GM23338 (cell line): Measurements from ENCODE around the gene PASK. TPM values are rescaled to one million over a fixed set of nuclear protein-coding genes. Genes with fewer than 3 reads are reported as not detected.

Experiments
- ATAC-seq: fragments of 200-7000 bp; cut with Tn5 transposase; 3 replicates; pipeline ENCODE4 v1.9.1; 2020
- DNase-seq: peaks from one replicate; pipeline ENCODE4 v3.0.0-alpha.2; 2015; ENCODE audit warnings: low spot score
- H2AFZ ChIP-seq: fragments of 200-600 bp; sonication (generic); 2 replicates; pipeline ENCODE4 v1.8.0; 2016; ENCODE audit warnings: antibody characterized with exemption, mild to moderate bottlenecking, moderate library complexity
- H3F3A ChIP-seq: fragments of 200-600 bp; sonication (generic); replicated peaks from 2 replicates; pipeline ENCODE4 v1.8.0; 2017; ENCODE audit warnings: antibody characterized with exemption, mixed run types, low read depth
- H3K27ac ChIP-seq: fragments of 200-600 bp; sonication (generic); 2 replicates; pipeline ENCODE4 v1.6.1; 2016; ENCODE audit warnings: low read depth
- H3K27me3 ChIP-seq: fragments of 200-600 bp; sonication (generic); 2 replicates; pipeline ENCODE4 v1.8.0; 2016; ENCODE audit warnings: mild to moderate bottlenecking, mixed run types, moderate library complexity; ENCODE audit not compliant: insufficient read depth
- H3K36me3 ChIP-seq: fragments of 200-600 bp; sonication (generic); 2 replicates; pipeline ENCODE4 v1.8.0; 2016; ENCODE audit warnings: mild to moderate bottlenecking; ENCODE audit not compliant: insufficient read depth
- H3K4me1 ChIP-seq: fragments of 200-600 bp; sonication (generic); 2 replicates; pipeline ENCODE4 v1.8.0; 2016; ENCODE audit warnings: mild to moderate bottlenecking, moderate library complexity; ENCODE audit not compliant: insufficient read depth
- H3K4me2 ChIP-seq: fragments of 200-600 bp; sonication (generic); 2 replicates; pipeline ENCODE4 v1.7.1; 2017; ENCODE audit warnings: mixed run types
- H3K4me3 ChIP-seq: fragments of 200-600 bp; sonication (generic); 2 replicates; pipeline ENCODE4 v1.6.1; 2016; ENCODE audit warnings: mixed run types
- H3K79me2 ChIP-seq: fragments of 200-600 bp; sonication (generic); replicated peaks from 2 replicates; pipeline ENCODE4 v1.8.0; 2017; ENCODE audit warnings: mild to moderate bottlenecking; ENCODE audit not compliant: insufficient read depth
- H3K9me2 ChIP-seq: fragments of 200-600 bp; sonication (generic); 2 replicates; pipeline ENCODE4 v1.8.0; 2017; ENCODE audit not compliant: insufficient read depth
- H4K20me1 ChIP-seq: fragments of 200-600 bp; sonication (generic); replicated peaks from 2 replicates; pipeline ENCODE4 v1.8.0; 2017; ENCODE audit warnings: mild to moderate bottlenecking; ENCODE audit not compliant: insufficient read depth
- H3K27ac Mint-ChIP-seq: 2 replicates; pipeline ENCODE4 v1.8.0; 2020; ENCODE audit warnings: inconsistent platforms, mild to moderate bottlenecking, moderate library complexity, mixed read lengths
- H3K27me3 Mint-ChIP-seq: 3 replicates; pipeline ENCODE4 v1.8.0; 2022; ENCODE audit warnings: low read depth, mild to moderate bottlenecking, moderate library complexity, mixed read lengths, inconsistent platforms; ENCODE audit not compliant: insufficient read depth, poor library complexity
- H3K36me3 Mint-ChIP-seq: 3 replicates; pipeline ENCODE4 v1.8.0; 2021; ENCODE audit warnings: low read depth, mild to moderate bottlenecking, inconsistent platforms, moderate library complexity, mixed read lengths
- H3K4me1 Mint-ChIP-seq: 3 replicates; pipeline ENCODE4 v1.8.0; 2020; ENCODE audit warnings: mild to moderate bottlenecking, inconsistent platforms, mixed read lengths
- H3K4me3 Mint-ChIP-seq: 3 replicates; pipeline ENCODE4 v1.8.0; 2021; ENCODE audit warnings: moderate library complexity, mild to moderate bottlenecking, inconsistent platforms, mixed read lengths
- H3K9me3 Mint-ChIP-seq: 3 replicates; pipeline ENCODE4 v1.8.0; 2020; ENCODE audit warnings: moderate library complexity, mild to moderate bottlenecking, inconsistent platforms, mixed read lengths
- CREB1 ChIP-seq: fragments of 250-450 bp; sonication (Bioruptor Pico); IDR thresholded peaks from 2 replicates; pipeline ENCODE4 v1.5.0; 2020; ENCODE audit warnings: low read depth, mild to moderate bottlenecking, moderate library complexity
- ETS1 ChIP-seq: IDR thresholded peaks from 2 replicates; pipeline ENCODE4 v1.6.1; 2016; ENCODE audit warnings: antibody characterized with exemption
- EZH2 ChIP-seq: fragments of 200-600 bp; sonication (generic); IDR thresholded peaks from one replicate; pipeline ENCODE4 v1.8.0; 2017; ENCODE audit warnings: antibody characterized with exemption, mild to moderate bottlenecking, low read depth; ENCODE audit not compliant: unreplicated experiment
- EZH2phosphoT487 ChIP-seq: fragments of 200-600 bp; sonication (generic); IDR thresholded peaks from one replicate; pipeline ENCODE4 v1.8.1; 2018; ENCODE audit warnings: antibody characterized with exemption; ENCODE audit not compliant: unreplicated experiment
- JUNB ChIP-seq: IDR thresholded peaks from one replicate; pipeline ENCODE4 v1.6.1; 2016; ENCODE audit warnings: antibody characterized with exemption; ENCODE audit not compliant: unreplicated experiment
- NANOG ChIP-seq: IDR thresholded peaks from 2 replicates; pipeline ENCODE4 v1.6.1; 2016; ENCODE audit warnings: antibody characterized with exemption, borderline replicate concordance
- POLR2AphosphoS5 ChIP-seq: IDR thresholded peaks from 2 replicates; pipeline ENCODE4 v1.6.1; 2016; ENCODE audit warnings: antibody characterized with exemption, low read depth
- REST ChIP-seq: IDR thresholded peaks from one replicate; pipeline ENCODE4 v1.6.1; 2018; ENCODE audit warnings: antibody characterized with exemption; ENCODE audit not compliant: unreplicated experiment
- STAT1 ChIP-seq: IDR thresholded peaks from one replicate; pipeline ENCODE4 v1.6.1; 2016; ENCODE audit warnings: antibody characterized with exemption; ENCODE audit not compliant: unreplicated experiment
- ZNF114 ChIP-seq: fragments of 250-450 bp; sonication (Bioruptor Pico); IDR thresholded peaks from 2 replicates; pipeline ENCODE4 v1.5.0; 2020; ENCODE audit warnings: mild to moderate bottlenecking, moderate library complexity
- ZNF331 ChIP-seq: fragments of 250-450 bp; sonication (Bioruptor Pico); IDR thresholded peaks from 2 replicates; pipeline ENCODE4 v1.5.0; 2020; ENCODE audit warnings: low read depth, mild to moderate bottlenecking, moderate library complexity
- polyA plus RNA-seq: library from polyadenylated mRNA; unstranded; fragments of >200 nt; fragmentation: Nextera tagmentation; extraction: Ambion mirVana; gene quantifications from 2 replicates; pipeline ENCODE4 v1.2.1, GENCODE V29; 2016
- total RNA-seq: library from RNA; depleted of rRNA; stranded (reverse); fragments of >200 nt; shearing (Covaris generic); gene quantifications from 2 replicates; pipeline ENCODE4 v1.2.3, GENCODE V29; 2014
- TF ChIP-seq, protein P1 (sequence below): fragments of 250-450 bp; sonication (Bioruptor Pico); IDR thresholded peaks from 2 replicates; pipeline ENCODE4 v1.5.0; 2020; ENCODE audit warnings: mild to moderate bottlenecking, moderate library complexity
- TF ChIP-seq, protein P2 (sequence below), 2 experiments: fragments of 200-600 bp in 1 of 2; sonication (generic) in 1 of 2; conservative IDR thresholded peaks; 2 replicates each; pipeline versions ENCODE4 v1.5.1 to v1.6.1; 2016 to 2017; ENCODE audit warnings: antibody characterized with exemption in 2 of 2, low read depth in 2 of 2, mild to moderate bottlenecking in 2 of 2, moderate library complexity in 1 of 2

PASK gene
- total and polyA plus RNA-seq, 2 experiments from 2014 or later, result 12.5 to 38.4 TPM

DNA sequence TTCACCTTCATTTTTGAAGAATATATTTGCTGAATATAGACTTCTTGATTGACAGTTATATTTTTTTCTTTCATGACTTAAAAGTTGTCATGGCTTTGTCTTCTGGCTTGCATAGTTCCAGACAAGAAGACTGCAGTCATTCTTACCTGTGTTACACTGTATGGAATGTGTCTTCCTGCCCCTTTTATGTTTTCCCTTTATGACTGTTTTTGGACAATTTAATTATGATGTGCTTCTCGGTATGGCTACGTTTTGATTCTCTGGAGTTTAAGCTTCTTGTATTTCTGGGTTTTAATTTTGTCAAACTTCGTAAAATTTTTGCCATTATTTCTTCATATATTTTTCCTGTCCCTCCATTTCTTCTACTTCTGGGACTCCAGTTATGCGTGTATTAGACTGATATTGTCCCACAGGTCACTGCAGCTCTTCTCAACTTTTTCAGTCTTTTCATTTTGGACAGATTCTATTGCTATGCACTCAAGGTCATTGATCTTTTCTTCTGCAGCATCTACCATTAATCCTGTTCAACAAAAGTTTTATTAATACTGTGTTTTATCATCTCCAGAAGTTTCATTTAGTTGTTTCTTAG, 64.3 kb downstream of the PASK start:
- no peak overlapping the region for H2AFZ ChIP-seq
- H3K27me3 ChIP-seq, result no peaks in the 10 kb centered on the region
- no peaks in the 10 kb centered on the region for H3K9me2 ChIP-seq
- no peak overlapping the region for H3K27ac Mint-ChIP-seq
- no peaks in the 10 kb centered on the region for H3K4me1 Mint-ChIP-seq
- H3F3A ChIP-seq, result no peaks in the 10 kb centered on the region
- H3K27ac ChIP-seq, result no peak overlapping the region
- no peaks in the 10 kb centered on the region for H3K79me2 ChIP-seq
- H3K36me3 ChIP-seq, result peaks cover 8% of the 10 kb centered on the region
- no peak overlapping the region for H3K4me2 ChIP-seq
- no peaks in the 10 kb centered on the region; the same call in none of the 2 replicates for H4K20me1 ChIP-seq
- H3K4me3 Mint-ChIP-seq, result no peak overlapping the region
- no peak for TF ChIP-seq NANOG
- TF ChIP-seq CREB1 (CRISPR knock-in tag), result no peak
- TF ChIP-seq REST, result no peak
- TF ChIP-seq, protein P1, sequence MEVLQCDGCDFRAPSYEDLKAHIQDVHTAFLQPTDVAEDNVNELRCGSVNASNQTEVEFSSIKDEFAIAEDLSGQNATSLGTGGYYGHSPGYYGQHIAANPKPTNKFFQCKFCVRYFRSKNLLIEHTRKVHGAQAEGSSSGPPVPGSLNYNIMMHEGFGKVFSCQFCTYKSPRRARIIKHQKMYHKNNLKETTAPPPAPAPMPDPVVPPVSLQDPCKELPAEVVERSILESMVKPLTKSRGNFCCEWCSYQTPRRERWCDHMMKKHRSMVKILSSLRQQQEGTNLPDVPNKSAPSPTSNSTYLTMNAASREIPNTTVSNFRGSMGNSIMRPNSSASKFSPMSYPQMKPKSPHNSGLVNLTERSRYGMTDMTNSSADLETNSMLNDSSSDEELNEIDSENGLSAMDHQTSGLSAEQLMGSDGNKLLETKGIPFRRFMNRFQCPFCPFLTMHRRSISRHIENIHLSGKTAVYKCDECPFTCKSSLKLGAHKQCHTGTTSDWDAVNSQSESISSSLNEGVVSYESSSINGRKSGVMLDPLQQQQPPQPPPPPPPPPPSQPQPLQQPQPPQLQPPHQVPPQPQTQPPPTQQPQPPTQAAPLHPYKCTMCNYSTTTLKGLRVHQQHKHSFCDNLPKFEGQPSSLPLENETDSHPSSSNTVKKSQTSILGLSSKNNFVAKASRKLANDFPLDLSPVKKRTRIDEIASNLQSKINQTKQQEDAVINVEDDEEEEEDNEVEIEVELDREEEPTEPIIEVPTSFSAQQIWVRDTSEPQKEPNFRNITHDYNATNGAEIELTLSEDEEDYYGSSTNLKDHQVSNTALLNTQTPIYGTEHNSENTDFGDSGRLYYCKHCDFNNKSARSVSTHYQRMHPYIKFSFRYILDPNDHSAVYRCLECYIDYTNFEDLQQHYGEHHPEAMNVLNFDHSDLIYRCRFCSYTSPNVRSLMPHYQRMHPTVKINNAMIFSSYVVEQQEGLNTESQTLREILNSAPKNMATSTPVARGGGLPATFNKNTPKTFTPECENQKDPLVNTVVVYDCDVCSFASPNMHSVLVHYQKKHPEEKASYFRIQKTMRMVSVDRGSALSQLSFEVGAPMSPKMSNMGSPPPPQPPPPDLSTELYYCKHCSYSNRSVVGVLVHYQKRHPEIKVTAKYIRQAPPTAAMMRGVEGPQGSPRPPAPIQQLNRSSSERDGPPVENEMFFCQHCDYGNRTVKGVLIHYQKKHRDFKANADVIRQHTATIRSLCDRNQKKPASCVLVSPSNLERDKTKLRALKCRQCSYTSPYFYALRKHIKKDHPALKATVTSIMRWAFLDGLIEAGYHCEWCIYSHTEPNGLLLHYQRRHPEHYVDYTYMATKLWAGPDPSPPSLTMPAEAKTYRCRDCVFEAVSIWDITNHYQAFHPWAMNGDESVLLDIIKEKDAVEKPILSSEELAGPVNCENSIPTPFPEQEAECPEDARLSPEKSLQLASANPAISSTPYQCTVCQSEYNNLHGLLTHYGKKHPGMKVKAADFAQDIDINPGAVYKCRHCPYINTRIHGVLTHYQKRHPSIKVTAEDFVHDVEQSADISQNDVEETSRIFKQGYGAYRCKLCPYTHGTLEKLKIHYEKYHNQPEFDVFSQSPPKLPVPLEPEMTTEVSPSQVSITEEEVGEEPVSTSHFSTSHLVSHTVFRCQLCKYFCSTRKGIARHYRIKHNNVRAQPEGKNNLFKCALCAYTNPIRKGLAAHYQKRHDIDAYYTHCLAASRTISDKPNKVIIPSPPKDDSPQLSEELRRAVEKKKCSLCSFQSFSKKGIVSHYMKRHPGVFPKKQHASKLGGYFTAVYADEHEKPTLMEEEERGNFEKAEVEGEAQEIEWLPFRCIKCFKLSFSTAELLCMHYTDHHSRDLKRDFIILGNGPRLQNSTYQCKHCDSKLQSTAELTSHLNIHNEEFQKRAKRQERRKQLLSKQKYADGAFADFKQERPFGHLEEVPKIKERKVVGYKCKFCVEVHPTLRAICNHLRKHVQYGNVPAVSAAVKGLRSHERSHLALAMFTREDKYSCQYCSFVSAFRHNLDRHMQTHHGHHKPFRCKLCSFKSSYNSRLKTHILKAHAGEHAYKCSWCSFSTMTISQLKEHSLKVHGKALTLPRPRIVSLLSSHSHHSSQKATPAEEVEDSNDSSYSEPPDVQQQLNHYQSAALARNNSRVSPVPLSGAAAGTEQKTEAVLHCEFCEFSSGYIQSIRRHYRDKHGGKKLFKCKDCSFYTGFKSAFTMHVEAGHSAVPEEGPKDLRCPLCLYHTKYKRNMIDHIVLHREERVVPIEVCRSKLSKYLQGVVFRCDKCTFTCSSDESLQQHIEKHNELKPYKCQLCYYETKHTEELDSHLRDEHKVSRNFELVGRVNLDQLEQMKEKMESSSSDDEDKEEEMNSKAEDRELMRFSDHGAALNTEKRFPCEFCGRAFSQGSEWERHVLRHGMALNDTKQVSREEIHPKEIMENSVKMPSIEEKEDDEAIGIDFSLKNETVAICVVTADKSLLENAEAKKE, result no peak
- TF ChIP-seq EZH2, result no peak
- TF ChIP-seq, protein P2, sequence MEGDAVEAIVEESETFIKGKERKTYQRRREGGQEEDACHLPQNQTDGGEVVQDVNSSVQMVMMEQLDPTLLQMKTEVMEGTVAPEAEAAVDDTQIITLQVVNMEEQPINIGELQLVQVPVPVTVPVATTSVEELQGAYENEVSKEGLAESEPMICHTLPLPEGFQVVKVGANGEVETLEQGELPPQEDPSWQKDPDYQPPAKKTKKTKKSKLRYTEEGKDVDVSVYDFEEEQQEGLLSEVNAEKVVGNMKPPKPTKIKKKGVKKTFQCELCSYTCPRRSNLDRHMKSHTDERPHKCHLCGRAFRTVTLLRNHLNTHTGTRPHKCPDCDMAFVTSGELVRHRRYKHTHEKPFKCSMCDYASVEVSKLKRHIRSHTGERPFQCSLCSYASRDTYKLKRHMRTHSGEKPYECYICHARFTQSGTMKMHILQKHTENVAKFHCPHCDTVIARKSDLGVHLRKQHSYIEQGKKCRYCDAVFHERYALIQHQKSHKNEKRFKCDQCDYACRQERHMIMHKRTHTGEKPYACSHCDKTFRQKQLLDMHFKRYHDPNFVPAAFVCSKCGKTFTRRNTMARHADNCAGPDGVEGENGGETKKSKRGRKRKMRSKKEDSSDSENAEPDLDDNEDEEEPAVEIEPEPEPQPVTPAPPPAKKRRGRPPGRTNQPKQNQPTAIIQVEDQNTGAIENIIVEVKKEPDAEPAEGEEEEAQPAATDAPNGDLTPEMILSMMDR (conservative IDR thresholded peaks at IDR 0.05; ENCODE audit: low read depth in 2 of 2), result no peak
- no peak for TF ChIP-seq ETS1
- no peak for TF ChIP-seq EZH2phosphoT487
- TF ChIP-seq POLR2AphosphoS5, result no peak
- no peak for TF ChIP-seq ZNF331 (CRISPR knock-in tag)
- no peak for TF ChIP-seq JUNB
- TF ChIP-seq STAT1, result no peak
- TF ChIP-seq ZNF114, result no peak
- peaks cover 2% of the 10 kb centered on the region for H3K27me3 Mint-ChIP-seq
- DNase-seq (no peak), ATAC-seq (no peak)
- H3K4me1 ChIP-seq, result no peaks in the 10 kb centered on the region
- H3K4me3 ChIP-seq, result no peak overlapping the region
- peaks cover 39% of the 10 kb centered on the region for H3K36me3 Mint-ChIP-seq
- no peaks in the 10 kb centered on the region for H3K9me3 Mint-ChIP-seq
